GM04504 (cell line): Measurements from ENCODE around the gene FMR1.
A peak's percentile ranks its signal among the peaks of the same experiment; 100 is the strongest.

Experiments
- DNase-seq: peaks from one replicate; pipeline ENCODE4 v3.0.0-alpha.2; 2012; ENCODE audit warnings: low read depth

Gene FMR1

GRCh38 chrX:147916375-147916968 lies 4.8 kb downstream of the FMR1 start:
- no peak for DNase-seq

- no peak for DNase-seq
These were observed 6.3 kb downstream of the FMR1 start for GRCh38 chrX:147917700-147918695.

GRCh38 chrX:147920161-147920666 lies 8.5 kb downstream of the FMR1 start:
- DNase-seq: no peak

- DNase-seq: no peak
These were observed 11.9 kb downstream of the FMR1 start for GRCh38 chrX:147923605-147924004.

- no peak for DNase-seq
These were observed 15.5 kb downstream of the FMR1 start for GRCh38 chrX:147927256-147927655.

GRCh38 chrX:147933815-147934214 lies 22.1 kb downstream of the FMR1 start:
- no peak for DNase-seq

GRCh38 chrX:147935156-147935758 lies 23.5 kb downstream of the FMR1 start:
- DNase-seq: no peak

GRCh38 chrX:147945286-147945685 lies 33.6 kb downstream of the FMR1 start:
- DNase-seq: no peak

GRCh38 chrX:147948531-147948930 lies 36.8 kb downstream of the FMR1 start:
- DNase-seq: no peak

- no peak for DNase-seq
These were observed 38.6 kb downstream of the FMR1 start for GRCh38 chrX:147950352-147950751.

- no peak for DNase-seq
These were observed 42.3 kb downstream of the FMR1 start for GRCh38 chrX:147953976-147954375.

- no peak for DNase-seq
These were observed 45.6 kb downstream of the FMR1 start for GRCh38 chrX:147957291-147957690.

- DNase-seq: peak; percentile 67
These were observed 46.6 kb downstream of the FMR1 start for GRCh38 chrX:147958291-147958690.

GRCh38 chrX:147960722-147961121 lies 49.0 kb downstream of the FMR1 start:
- no peak for DNase-seq

- DNase-seq: no peak
These were observed 50.8 kb downstream of the FMR1 start for GRCh38 chrX:147962476-147962875.

GRCh38 chrX:147978931-147979330 lies 67.2 kb downstream of the FMR1 start:
- DNase-seq: no peak

GRCh38 chrX:147981038-147981752 lies 69.5 kb downstream of the FMR1 start, which contains the start of gene FMR1NB:
Gene FMR1NB (plus strand): TSS chrX:147981337. CDS start chrX:147981403, 66 bp downstream.
- DNase-seq: no peak
